DMS 273 treated with DMSO at 0.1 percent for 48 hours (cell line): ENCODE measurements around the gene MYO5B.

Experiments used
- DNase-seq: peaks from one replicate; lab custom pipeline; 2025; lab: John Stamatoyannopoulos, UW

Gene MYO5B

DNA sequence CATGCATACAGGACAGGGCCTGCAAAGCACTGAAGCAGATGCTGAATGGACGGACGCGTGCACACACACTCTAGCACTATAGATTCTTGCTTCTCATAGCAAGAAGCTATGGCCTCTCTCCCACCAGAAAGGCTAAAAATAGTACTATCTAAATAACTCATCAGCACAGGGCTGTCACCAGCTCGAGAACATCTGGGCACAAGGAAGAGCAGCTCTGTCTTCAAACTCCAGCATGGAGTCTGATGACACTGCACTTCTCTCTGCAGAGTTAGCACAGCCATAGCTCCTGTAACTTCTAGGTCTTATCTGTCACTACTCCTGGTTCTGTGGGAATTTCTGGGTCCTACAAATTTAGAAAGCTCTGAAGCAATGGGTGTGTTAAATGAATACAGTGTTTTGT, 123.5 kb downstream of the MYO5B start:
- DNase-seq, result no peak

DNA sequence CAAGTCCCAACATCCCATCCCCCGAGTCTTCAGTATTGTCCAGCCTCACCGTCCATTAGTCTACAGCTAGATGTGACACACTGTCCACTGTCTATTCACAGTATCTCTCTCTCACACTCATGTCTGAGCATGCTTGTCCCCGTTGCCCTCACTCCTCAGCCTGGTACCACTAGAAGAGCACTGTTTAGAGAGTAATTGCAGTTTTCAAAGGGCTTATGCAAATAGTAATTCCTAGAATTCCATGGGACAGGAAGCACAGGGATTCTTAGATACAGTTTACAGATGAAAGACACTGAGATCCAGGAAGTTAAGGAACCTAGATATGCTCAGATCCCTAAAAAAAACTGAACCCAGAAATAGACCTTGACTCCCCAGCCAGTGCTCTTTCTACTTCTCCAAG, 125.5 kb downstream of the MYO5B start:
- no peak for DNase-seq

DNA sequence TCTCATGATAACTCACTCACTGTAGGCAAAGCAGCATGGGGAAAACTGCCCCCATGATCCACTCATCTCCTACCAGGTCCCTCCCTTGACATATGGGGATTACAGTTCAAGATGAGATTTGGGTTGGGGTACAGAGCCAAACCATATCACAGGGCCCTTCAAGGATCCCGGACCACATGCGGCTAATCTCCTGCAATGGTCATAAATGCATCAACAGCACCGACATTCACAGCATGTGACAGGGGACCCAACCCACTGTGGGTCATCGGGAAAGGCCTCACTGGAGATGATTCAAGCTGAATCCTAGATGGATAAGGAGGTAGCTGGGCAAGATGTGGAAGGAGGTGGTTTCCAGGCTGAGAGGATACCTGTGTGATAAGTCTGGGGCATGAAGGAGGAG, 129.4 kb downstream of the MYO5B start:
- DNase-seq, result no peak

DNA sequence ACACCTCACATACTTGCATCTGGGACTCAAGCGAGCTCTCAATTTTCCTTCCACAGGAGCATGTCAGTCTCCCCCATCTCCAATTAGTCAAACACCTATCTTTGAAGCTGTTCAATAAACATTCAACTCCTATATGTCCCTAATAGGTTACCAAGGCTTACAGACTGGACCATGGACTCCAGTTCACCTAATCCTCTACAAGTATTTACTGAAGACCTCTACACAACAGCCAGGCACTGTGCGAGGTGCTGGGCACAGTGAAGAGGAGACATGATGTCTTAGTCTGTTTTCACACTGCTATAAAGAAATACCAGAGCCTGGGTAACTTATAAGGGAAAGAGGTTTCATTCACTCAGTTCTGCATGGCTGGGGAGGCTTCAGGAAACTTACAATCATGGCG, 129.9 kb downstream of the MYO5B start:
- DNase-seq, result no peak

- DNase-seq, result no peak
Measured at GRCh38 chr18:50061876-50062517, 132.9 kb downstream of the MYO5B start.

GRCh38 chr18:50060822-50061221, 134.1 kb downstream of the MYO5B start:
- no peak for DNase-seq

DNA sequence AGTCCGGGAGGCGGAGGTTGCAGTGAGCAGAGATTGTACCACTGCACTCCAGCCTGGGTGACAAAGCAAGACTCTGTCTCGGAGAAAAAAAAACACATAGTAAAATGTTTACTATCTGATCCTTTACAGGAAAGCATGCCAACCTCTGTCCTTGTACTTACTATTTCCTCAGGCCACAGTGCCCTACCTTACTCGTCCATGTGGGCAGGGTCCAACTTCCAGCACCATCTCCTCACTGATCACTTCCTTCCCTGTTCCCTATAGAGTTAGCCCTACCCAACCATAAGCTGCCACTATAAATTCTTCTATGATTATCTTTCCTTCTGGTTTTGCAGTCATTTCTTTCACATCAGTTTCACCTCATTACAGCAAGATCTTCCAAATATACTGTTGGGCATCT, 136.2 kb downstream of the MYO5B start:
- DNase-seq, result no peak

- no peak for DNase-seq
Measured at GRCh38 chr18:50057009-50057408, 137.9 kb downstream of the MYO5B start.

DNA sequence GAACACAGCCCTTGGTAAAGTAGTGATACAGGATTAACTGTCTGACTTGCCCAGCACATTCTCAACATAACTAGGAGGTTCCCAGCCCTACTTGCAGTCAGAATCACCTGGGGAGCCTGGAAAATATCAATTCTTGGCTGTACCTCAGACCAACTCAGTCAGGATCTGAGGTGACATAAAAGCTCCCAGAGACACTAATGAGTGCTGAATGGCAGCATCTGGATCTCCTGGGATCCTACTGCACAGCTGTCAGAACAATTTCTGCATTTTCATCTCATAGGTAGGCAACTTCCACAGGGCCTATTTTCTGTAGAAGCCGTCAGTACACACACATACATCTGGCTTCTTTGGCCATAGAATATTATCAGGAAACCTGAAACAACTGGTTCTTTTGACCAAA, 138.8 kb downstream of the MYO5B start:
- no peak for DNase-seq

DNA sequence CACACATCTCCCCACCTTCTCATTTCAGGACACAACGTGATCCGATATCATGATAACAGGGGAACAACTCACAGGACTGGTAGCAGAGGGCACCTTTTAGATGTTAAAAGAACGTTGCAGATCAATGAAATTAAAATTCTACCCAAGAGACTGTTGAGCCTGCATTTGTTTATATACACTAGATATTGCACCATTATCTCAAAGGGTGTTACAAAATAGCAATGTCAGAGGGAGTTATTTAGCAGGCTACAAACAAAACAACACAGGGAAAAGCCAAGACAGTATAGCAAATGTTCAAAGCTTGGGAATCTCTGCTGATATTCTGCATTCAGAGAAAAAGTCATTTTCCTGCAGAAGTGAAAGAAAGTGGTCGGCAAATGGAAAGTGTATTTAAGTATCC, 139.5 kb downstream of the MYO5B start:
- DNase-seq, result no peak

DNA sequence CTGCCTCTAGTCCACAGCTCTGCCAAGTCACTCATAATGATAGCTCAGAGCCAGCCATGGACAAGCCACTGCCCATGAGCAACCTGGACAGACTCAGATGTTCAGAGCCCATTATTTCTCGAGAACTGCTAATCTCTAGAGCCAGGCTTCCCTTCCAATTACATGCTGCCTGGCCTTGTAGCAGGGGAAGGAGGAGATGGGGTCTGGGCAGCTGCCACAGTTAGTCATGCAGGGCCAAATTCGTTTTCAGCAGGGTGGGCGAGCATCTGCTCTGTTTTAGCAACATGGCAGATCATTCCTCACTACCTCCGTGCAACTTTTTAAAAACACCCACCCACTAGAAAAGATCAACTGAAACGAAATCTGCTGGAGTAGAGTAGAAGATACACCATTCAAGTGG, 141.8 kb downstream of the MYO5B start:
- no peak for DNase-seq

GRCh38 chr18:50051288-50051687, 143.7 kb downstream of the MYO5B start:
- no peak for DNase-seq

- no peak for DNase-seq
Measured at GRCh38 chr18:50045126-50045525, 149.8 kb downstream of the MYO5B start.

DNA sequence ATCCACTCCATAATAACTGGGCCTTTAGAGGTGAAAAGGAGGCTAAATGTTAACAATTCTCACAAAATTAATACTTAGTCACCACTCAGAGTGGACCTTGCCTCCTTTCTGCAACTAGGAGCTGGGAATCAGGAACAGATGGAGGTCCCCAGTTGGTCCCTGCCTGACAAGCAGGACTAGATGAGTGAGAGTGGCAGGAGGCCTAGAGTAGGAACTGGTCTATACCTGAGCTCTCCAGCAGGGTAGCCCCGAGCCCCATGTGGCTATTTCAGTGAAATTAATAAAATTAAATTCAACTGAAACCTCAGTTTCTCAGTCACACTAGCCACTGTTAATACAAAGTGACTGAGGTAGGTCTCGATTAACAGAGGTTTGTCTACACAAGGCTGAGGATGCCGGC, 150.5 kb downstream of the MYO5B start:
- DNase-seq, result no peak

- no peak for DNase-seq
Measured at GRCh38 chr18:50042611-50043010, 152.3 kb downstream of the MYO5B start.

GRCh38 chr18:50039746-50040145, 155.2 kb downstream of the MYO5B start:
- DNase-seq, result no peak

DNA sequence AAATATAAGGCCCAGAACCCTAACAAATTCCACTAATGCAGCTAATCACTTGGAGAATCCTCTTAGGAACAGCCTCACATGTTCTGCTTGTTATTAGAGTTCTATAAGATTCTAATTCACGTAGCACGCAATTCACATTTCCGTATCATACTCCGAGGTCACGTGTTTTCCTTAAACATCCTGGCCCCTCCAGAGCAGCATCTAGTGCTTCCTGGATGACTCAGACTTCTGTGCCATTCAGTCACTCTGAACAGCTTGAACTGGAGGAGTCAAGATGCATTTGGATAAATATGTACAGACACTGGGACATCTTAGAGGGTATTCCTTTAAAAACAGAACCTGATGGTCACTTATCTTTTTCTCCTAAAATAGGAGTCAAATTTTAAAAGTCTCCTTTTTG, 156.5 kb downstream of the MYO5B start:
- DNase-seq, result no peak

GRCh38 chr18:50034029-50034428, 160.9 kb downstream of the MYO5B start:
- DNase-seq, result no peak

GRCh38 chr18:50033004-50033403, 161.9 kb downstream of the MYO5B start:
- DNase-seq, result no peak

GRCh38 chr18:50030146-50030545, 164.8 kb downstream of the MYO5B start:
- DNase-seq, result no peak

DNA sequence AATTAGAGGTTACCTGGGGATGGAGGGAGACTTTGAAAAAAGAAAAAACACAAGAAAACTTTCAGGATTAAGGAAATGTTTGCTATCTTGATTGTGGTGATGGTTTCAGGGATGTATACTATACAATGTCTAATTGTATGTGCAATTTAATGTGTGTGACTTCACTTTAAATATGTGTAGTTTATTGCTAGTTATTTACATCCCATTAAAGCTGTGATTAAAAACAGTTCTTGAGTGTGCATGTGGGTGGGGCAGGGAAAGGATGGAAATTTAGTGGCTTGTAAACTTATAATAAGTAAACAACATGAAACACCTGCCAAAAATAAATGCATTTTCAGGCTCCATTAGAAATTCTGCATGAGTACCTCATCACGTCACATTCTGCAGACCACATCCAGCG, 167.0 kb downstream of the MYO5B start:
- DNase-seq, result no peak

DNA sequence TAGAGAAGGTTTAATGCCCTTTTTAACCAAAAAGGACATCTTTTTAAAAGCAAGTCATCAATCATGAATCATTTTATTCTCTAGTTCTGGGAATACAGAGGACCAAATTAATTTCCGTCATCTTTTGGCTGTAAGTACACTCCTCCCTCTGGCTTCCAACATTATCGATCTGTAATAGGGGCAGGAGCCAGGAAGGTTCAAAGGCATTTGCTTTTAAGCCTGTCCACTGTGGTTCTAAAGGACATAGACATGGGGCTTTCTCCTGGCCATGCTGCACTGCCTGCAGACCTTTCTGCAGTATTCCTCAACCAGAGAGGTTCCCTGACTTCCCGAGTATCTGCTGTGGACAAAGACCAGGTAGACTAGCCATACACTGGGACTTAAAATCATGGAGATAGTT, 170.5 kb downstream of the MYO5B start:
- no peak for DNase-seq

DNA sequence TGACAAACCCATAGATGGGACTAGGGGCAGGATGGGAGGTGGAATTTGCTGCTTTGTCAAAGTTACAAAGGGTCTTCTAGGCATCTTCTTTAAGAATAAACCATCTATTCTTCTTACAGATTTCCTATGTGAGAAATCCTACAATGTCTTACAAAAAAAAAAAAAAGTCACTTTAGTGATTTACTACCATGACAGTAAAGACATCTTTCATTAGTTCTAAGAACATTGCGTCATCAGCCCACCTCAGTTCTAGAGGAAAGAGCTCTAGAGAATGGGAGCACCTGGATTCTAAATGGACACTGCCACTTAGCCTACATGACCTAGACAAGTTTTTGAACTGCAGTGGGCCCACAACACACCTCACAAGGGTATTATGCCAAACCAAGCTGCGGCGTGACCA, 172.0 kb downstream of the MYO5B start:
- no peak for DNase-seq

GRCh38 chr18:50014606-50015005, 180.3 kb downstream of the MYO5B start:
- no peak for DNase-seq
